ENCODE data around the gene COL11A1. TPM values are rescaled to one million over a fixed set of nuclear protein-coding genes. Genes with fewer than 3 reads are reported as not detected.

The COL11A1 gene
- total RNA-seq, 2 donors from 2014 or later, result 0.32 to 0.88 TPM

DNA sequence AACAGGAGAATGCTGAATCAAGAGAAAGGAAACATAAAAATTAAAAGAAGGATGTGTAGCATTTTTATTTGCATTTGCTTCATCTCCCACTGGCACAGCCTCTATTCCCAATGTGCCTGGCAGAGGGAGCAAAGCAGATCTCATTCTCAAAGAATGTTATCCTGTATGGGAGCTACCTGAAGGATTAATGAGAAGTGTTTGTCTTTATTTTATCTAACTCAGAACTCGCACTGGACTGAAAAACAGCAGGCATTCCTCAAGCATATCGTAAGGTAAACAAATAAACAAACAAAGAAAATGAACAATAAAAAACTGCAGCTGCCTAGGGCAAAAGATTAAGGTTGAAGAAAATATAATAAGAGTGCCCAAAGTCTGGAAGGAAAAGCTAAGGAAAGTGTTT lies 12.7 kb upstream of the COL11A1 start:
- Histone ChIP-seq H3K4me1 (no peaks in the 10 kb centered on the region), H3K4me3 (no peak overlapping the region), H3K27me3 (no peaks in the 10 kb centered on the region), H3K9me3 (no peaks in the 10 kb centered on the region), H3K9ac (ENCODE audit: low read depth in 2 of 2, low read length in 2 of 2) (no peak overlapping the region), H3K27ac (no peak overlapping the region), H3K36me3 (no peaks in the 10 kb centered on the region)
- DNase-seq, result no peak
- TF ChIP-seq, protein P1, sequence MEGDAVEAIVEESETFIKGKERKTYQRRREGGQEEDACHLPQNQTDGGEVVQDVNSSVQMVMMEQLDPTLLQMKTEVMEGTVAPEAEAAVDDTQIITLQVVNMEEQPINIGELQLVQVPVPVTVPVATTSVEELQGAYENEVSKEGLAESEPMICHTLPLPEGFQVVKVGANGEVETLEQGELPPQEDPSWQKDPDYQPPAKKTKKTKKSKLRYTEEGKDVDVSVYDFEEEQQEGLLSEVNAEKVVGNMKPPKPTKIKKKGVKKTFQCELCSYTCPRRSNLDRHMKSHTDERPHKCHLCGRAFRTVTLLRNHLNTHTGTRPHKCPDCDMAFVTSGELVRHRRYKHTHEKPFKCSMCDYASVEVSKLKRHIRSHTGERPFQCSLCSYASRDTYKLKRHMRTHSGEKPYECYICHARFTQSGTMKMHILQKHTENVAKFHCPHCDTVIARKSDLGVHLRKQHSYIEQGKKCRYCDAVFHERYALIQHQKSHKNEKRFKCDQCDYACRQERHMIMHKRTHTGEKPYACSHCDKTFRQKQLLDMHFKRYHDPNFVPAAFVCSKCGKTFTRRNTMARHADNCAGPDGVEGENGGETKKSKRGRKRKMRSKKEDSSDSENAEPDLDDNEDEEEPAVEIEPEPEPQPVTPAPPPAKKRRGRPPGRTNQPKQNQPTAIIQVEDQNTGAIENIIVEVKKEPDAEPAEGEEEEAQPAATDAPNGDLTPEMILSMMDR (IDR thresholded peaks at IDR 0.05), result no peak
- intact Hi-C loops (cut with DNase I), result no loop called here

- Histone ChIP-seq H3K9ac (ENCODE audit: low read depth in 2 of 2, low read length in 2 of 2) (no peak overlapping the region), H3K9me3 (no peaks in the 10 kb centered on the region), H3K4me3 (no peak overlapping the region), H3K27me3 (no peaks in the 10 kb centered on the region), H3K4me1 (no peaks in the 10 kb centered on the region), H3K27ac (no peak overlapping the region), H3K36me3 (no peaks in the 10 kb centered on the region)
- no peak for DNase-seq
- TF ChIP-seq, protein P1 (IDR thresholded peaks at IDR 0.05), result no peak
- intact Hi-C loops (cut with DNase I), result loop anchor here (5.0 kb wide), 1 partner anchor 400 kb away; no protein-coding TSS in a partner anchor
Measured at GRCh38 chr1:103112546-103112945, 4.2 kb upstream of the COL11A1 start.

DNA sequence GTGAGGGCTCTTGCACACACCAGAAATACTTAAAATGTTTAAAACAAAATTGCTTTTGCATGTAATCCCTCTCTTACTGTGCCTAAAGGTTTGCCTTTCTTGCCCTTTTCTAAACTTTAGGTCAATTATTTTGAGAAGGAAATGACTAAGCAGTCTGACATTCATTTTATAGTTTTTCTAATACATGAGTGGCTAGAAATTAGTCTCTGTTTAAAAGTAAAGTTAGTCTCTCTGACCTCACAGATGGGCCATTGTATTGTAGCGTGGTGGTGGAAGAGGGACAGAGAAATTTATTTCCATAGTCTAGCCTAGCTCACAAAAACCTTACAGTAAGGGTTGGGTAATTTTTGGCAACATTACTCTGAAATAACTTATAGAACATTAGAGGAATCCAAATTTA lies 3.6 kb upstream of the COL11A1 start:
- TF ChIP-seq, protein P1 (IDR thresholded peaks at IDR 0.05), result no peak
- H3K9ac ChIP-seq (ENCODE audit: low read depth in 2 of 2, low read length in 2 of 2), result no peak overlapping the region
- H3K4me1 ChIP-seq, result no peaks in the 10 kb centered on the region
- H3K27ac ChIP-seq, result no peak overlapping the region
- intact Hi-C loops (cut with DNase I), result loop anchor here (5.0 kb wide), 1 partner anchor 400 kb away; no protein-coding TSS in a partner anchor
- H3K27me3 ChIP-seq, result no peaks in the 10 kb centered on the region
- no peaks in the 10 kb centered on the region for H3K9me3 ChIP-seq
- no peak overlapping the region for H3K4me3 ChIP-seq
- no peaks in the 10 kb centered on the region for H3K36me3 ChIP-seq
- DNase-seq, result no peak

DNA sequence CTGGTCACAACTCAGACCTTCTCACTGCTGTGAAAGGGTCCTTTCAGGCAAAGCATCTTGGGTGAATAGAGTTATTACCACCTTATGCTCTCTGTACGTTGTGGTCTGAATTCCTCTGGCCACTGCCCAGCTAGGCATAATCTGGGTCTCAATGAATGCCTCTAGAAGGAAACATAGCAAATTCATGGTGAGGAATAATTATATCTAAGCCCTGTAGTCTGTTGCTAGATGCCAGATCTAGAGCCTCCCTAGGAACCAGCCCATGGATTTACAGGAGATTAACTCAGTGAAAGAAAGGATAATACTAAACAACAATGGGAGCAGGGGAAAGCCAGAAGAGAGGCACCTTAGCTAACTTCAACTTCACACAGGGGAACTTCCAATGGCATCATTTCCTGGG lies 2.4 kb upstream of the COL11A1 start:
- Histone ChIP-seq H3K36me3 (no peaks in the 10 kb centered on the region), H3K9me3 (no peaks in the 10 kb centered on the region), H3K4me3 (no peak overlapping the region), H3K27me3 (no peaks in the 10 kb centered on the region), H3K27ac (no peak overlapping the region), H3K4me1 (no peaks in the 10 kb centered on the region), H3K9ac (ENCODE audit: low read depth in 2 of 2, low read length in 2 of 2) (no peak overlapping the region)
- intact Hi-C loops (cut with DNase I), result loop anchor here (5.0 kb wide), 1 partner anchor 402 kb away; no protein-coding TSS in a partner anchor
- TF ChIP-seq, protein P1 (IDR thresholded peaks at IDR 0.05), result no peak
- no peak for DNase-seq

- H3K27me3 ChIP-seq, result no peaks in the 10 kb centered on the region
- intact Hi-C loops (cut with DNase I), result no loop called here
- DNase-seq, result no peak
- TF ChIP-seq, protein P1 (IDR thresholded peaks at IDR 0.05), result no peak
- H3K4me1 ChIP-seq, result no peaks in the 10 kb centered on the region
- H3K4me3 ChIP-seq, result no peak overlapping the region
- no peaks in the 10 kb centered on the region for H3K9me3 ChIP-seq
- H3K36me3 ChIP-seq, result no peaks in the 10 kb centered on the region
- no peak overlapping the region for H3K9ac ChIP-seq (ENCODE audit: low read depth in 2 of 2, low read length in 2 of 2)
- H3K27ac ChIP-seq, result no peak overlapping the region
Measured at GRCh38 chr1:103109311-103109920, 1.1 kb upstream of the COL11A1 start.
